Left kidney (tissue), 2 donors: ENCODE data around the gene SIM2. TPM values are rescaled to one million over a fixed set of nuclear protein-coding genes. Genes with fewer than 3 reads are reported as not detected.

Source experiments
- DNase-seq: peaks from one replicate; pipeline ENCODE4 v3.0.0-alpha.2; 2013
- polyA plus RNA-seq: library from polyadenylated mRNA; unstranded; fragments of 120-200 nt; gene quantifications from one replicate; pipeline ENCODE4 v1.2.1, GENCODE V29; 2013; ENCODE audit not compliant: insufficient read length

The SIM2 gene
- polyA plus RNA-seq, 1 donor: 26.9 TPM

GRCh38 chr21:36759348-36760083 lies 60.6 kb downstream of the SIM2 start:
- no peak for DNase-seq

GRCh38 chr21:36761685-36762084 lies 62.8 kb downstream of the SIM2 start:
- DNase-seq: no peak

- DNase-seq: no peak
These were observed 63.7 kb downstream of the SIM2 start for GRCh38 chr21:36762642-36763041.

GRCh38 chr21:36763305-36763704 lies 64.4 kb downstream of the SIM2 start:
- no peak for DNase-seq

GRCh38 chr21:36765229-36765628 lies 66.3 kb downstream of the SIM2 start:
- DNase-seq: no peak

GRCh38 chr21:36766511-36766910 lies 67.6 kb downstream of the SIM2 start:
- DNase-seq: no peak

- no peak for DNase-seq
These were observed 68.2 kb downstream of the SIM2 start for GRCh38 chr21:36767096-36767495.

- no peak for DNase-seq
These were observed 69.6 kb downstream of the SIM2 start for GRCh38 chr21:36768496-36768895.

GRCh38 chr21:36769051-36769839 lies 70.3 kb downstream of the SIM2 start:
- no peak for DNase-seq

GRCh38 chr21:36773117-36773516 lies 74.2 kb downstream of the SIM2 start:
- DNase-seq: no peak

- no peak for DNase-seq
These were observed 75.1 kb downstream of the SIM2 start for GRCh38 chr21:36773995-36774394.

GRCh38 chr21:36776981-36777617 lies 78.2 kb downstream of the SIM2 start:
- no peak for DNase-seq

GRCh38 chr21:36780861-36781260 lies 81.9 kb downstream of the SIM2 start:
- DNase-seq: no peak

GRCh38 chr21:36783612-36784374 lies 84.9 kb downstream of the SIM2 start:
- DNase-seq: no peak

- DNase-seq: no peak
These were observed 86.0 kb downstream of the SIM2 start for GRCh38 chr21:36784947-36785346.

- no peak for DNase-seq
These were observed 86.7 kb downstream of the SIM2 start for GRCh38 chr21:36785615-36786014.

GRCh38 chr21:36786186-36786585 lies 87.3 kb downstream of the SIM2 start:
- no peak for DNase-seq

- no peak for DNase-seq
These were observed 89.3 kb downstream of the SIM2 start for GRCh38 chr21:36788120-36788638.

- DNase-seq: no peak
These were observed 91.7 kb downstream of the SIM2 start for GRCh38 chr21:36790616-36791015.

- no peak for DNase-seq
These were observed 92.3 kb downstream of the SIM2 start for GRCh38 chr21:36791180-36791579.

GRCh38 chr21:36791695-36792470 lies 93.0 kb downstream of the SIM2 start:
- DNase-seq: no peak
